HepG2 (cell line): ENCODE results near the gene NCBP2L.

Experiments used
- CTCF ChIP-seq: sonication (generic); formaldehyde crosslinking; IDR thresholded peaks from 2 replicates; pipeline ENCODE4 v1.5.0; 2020; ENCODE audit warnings: mild to moderate bottlenecking, missing genetic modification reagents, moderate library complexity
- FOXA1 ChIP-seq, 2 experiments: fragments of 450-650 bp in 1 of 2; sonication (generic) in 1 of 2; formaldehyde crosslinking in 1 of 2; IDR thresholded peaks; 2 replicates each; pipeline versions ENCODE4 v1.4.0 to v1.6.1; 2016 to 2020; ENCODE audit warnings: missing genetic modification reagents in 1 of 2

DNA sequence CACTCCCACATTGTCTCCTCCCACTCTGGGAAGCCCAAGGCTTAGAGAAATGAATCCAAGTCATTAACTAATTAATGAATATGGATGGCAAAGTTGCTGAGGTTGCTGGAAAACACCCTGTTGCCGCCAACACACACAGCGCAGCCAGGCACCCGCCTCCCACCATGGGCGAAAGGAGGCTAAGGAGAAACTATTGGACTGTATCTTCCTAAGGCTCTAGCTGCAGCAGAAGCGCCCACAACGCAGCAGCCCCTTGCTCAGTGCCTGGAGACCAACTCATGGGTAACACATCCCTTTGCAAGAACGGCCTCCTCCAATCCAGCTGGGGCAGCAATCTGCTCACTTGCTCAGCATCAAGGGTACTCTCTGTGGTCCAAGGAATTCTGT lies 36.1 kb upstream of the NCBP2L start:
- no peak for TF ChIP-seq FOXA1 (IDR thresholded peaks at IDR 0.05)
- TF ChIP-seq FOXA1 (CRISPR knock-in tag; IDR thresholded peaks at IDR 0.05): no peak
- no peak for TF ChIP-seq CTCF
